Measurements from ENCODE around the gene NCK2. TPM values are rescaled to one million over a fixed set of nuclear protein-coding genes. Genes with fewer than 3 reads are reported as not detected.

The NCK2 gene
- total RNA-seq, 1 experiment from 2014 or later = 45.4 TPM

DNA sequence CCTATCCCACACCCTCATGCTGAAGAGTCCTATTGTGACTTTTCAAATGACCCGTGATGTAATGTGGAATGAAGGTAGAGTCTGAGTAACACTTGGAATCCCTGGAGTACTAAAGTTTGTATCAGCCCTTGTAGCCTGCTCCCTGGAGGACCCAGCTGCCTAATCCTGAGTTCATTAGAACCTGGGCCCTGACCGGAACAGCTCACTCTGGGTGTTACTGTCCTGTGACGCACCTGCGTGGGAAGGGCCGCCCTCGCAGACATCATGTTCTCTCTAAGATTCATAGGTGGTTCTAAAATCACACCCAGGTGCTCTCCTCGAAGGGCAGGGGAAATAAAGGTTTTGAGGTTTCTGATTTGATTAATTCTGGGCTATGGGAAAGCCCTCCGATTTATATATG lies 62.3 kb downstream of the NCK2 start:
- no peak for TF ChIP-seq EZH2 (IDR thresholded peaks at IDR 0.05; ENCODE audit: low read length, unreplicated experiment)
- TF ChIP-seq CTCF (conservative IDR thresholded peaks at IDR 0.05; ENCODE audit: low read depth, low read length) = no peak
- TF ChIP-seq EZH2phosphoT487 (IDR thresholded peaks at IDR 0.05; ENCODE audit: borderline replicate concordance, low read length) = no peak
- H3K4me1 ChIP-seq (ENCODE audit: insufficient read depth, low read length) = no peaks in the 10 kb centered on the region
- no peak overlapping the region for H3K4me3 ChIP-seq (ENCODE audit: low read length)
- H3K4me2 ChIP-seq (ENCODE audit: low read length) = no peak overlapping the region
- H3K27me3 ChIP-seq (ENCODE audit: low read length) = no peaks in the 10 kb centered on the region
- no peak for DNase-seq
- POLR2A ChIA-PET (ENCODE audit: unreplicated experiment) = no interaction called here
- H4K20me1 ChIP-seq (ENCODE audit: low read length) = no peaks in the 10 kb centered on the region; the same call in 1 of the 2 replicates
- H3K79me2 ChIP-seq (ENCODE audit: low read length) = peaks cover 33% of the 10 kb centered on the region
- H3K9ac ChIP-seq (ENCODE audit: low read length) = no peak overlapping the region
- intact Hi-C loops (cut with micrococcal nuclease) = no loop called here
- H3F3A ChIP-seq (ENCODE audit: low read length, unreplicated experiment) = no peaks in the 10 kb centered on the region
- H3K36me3 ChIP-seq (ENCODE audit: low read depth, low read length) = no peaks in the 10 kb centered on the region
- ATAC-seq = no peak
- H2AFZ ChIP-seq (ENCODE audit: low read length) = no peak overlapping the region
- no peaks in the 10 kb centered on the region for H3K9me2 ChIP-seq (replicated peaks; ENCODE audit: low read length)
- H3K27ac ChIP-seq (ENCODE audit: low read length) = no peak overlapping the region
- no TSS peak for BruUV-seq (replicated peaks)
- H3K9me3 ChIP-seq (ENCODE audit: low read length) = no peaks in the 10 kb centered on the region
- CTCF ChIA-PET = no interaction called here

DNA sequence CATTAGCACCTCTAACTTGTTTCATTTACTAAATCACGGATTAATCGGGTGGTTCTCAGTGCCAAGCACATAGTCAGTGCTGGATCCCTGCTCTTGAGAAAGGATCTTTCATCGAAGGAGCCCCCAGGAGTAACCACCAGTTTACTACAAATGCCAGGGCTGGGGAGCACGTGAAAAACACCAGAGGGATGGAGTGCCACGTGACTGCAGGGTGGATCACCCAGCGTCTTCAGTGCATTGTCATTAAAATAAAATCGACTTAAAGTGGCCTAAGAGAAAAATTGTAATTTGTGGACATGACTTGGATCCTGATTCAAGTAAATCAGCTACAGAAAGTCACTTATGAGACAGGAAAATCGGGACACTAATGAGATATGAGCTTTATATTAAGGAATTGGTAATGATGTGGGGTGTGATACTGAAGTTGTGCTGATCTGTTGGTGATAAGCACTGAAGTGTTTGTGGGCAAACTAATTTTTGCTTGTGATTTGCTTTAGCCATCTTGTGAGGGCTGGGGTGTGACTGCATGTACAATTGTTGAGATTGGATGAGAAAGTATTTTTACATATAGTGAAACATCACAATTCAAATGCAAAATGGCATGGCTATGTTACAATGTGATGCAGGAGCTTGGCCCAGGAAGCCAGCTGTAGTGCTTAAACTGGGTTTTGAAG lies 63.8 kb downstream of the NCK2 start:
- POLR2A ChIA-PET (ENCODE audit: unreplicated experiment) = no interaction called here
- no peaks in the 10 kb centered on the region for H3K4me1 ChIP-seq (ENCODE audit: insufficient read depth, low read length)
- peaks cover 33% of the 10 kb centered on the region for H3K79me2 ChIP-seq (ENCODE audit: low read length)
- intact Hi-C loops (cut with micrococcal nuclease) = no loop called here
- H3K27ac ChIP-seq (ENCODE audit: low read length) = no peak overlapping the region
- H4K20me1 ChIP-seq (ENCODE audit: low read length) = no peaks in the 10 kb centered on the region; the same call in 1 of the 2 replicates
- BruUV-seq (replicated peaks) = no TSS peak
- TF ChIP-seq EZH2phosphoT487 (IDR thresholded peaks at IDR 0.05; ENCODE audit: borderline replicate concordance, low read length) (no peak), CTCF (conservative IDR thresholded peaks at IDR 0.05; ENCODE audit: low read depth, low read length) (no peak)
- no peaks in the 10 kb centered on the region for H3K9me2 ChIP-seq (replicated peaks; ENCODE audit: low read length)
- H3K9ac ChIP-seq (ENCODE audit: low read length) = no peak overlapping the region
- no peaks in the 10 kb centered on the region for H3K36me3 ChIP-seq (ENCODE audit: low read depth, low read length)
- DNase-seq (no peak), ATAC-seq (no peak)
- H3F3A ChIP-seq (ENCODE audit: low read length, unreplicated experiment) = no peaks in the 10 kb centered on the region
- no peaks in the 10 kb centered on the region for H3K9me3 ChIP-seq (ENCODE audit: low read length)
- no peak overlapping the region for H2AFZ ChIP-seq (ENCODE audit: low read length)
- H3K27me3 ChIP-seq (ENCODE audit: low read length) = no peaks in the 10 kb centered on the region
- H3K4me2 ChIP-seq (ENCODE audit: low read length) = no peak overlapping the region
- no peak overlapping the region for H3K4me3 ChIP-seq (ENCODE audit: low read length)
- CTCF ChIA-PET = no interaction called here

DNA sequence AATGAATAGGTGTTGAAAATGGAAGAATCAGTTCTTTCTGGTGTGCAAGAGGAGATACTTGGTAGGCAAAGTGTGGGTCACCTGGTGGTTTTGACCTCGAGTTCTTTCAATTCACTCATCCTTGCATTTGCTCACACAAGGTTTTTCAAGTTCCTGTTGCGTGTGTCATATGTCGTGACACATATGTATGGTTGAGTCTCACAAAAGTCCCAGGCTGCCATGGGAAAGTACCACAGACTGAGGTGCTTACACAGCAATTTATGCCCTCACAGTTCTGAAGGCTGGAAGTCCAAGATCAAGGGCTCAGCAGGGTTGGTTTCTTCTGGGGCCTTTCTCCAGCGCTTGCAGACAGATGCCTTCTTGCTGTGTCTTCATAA lies 64.4 kb downstream of the NCK2 start:
- DNase-seq (no peak), ATAC-seq (no peak)
- no TSS peak for BruUV-seq (replicated peaks)
- POLR2A ChIA-PET (ENCODE audit: unreplicated experiment) = no interaction called here
- no peaks in the 10 kb centered on the region for H3K4me1 ChIP-seq (ENCODE audit: insufficient read depth, low read length)
- H3K27me3 ChIP-seq (ENCODE audit: low read length) = no peaks in the 10 kb centered on the region
- no peak overlapping the region for H3K9ac ChIP-seq (ENCODE audit: low read length)
- H3K9me2 ChIP-seq (replicated peaks; ENCODE audit: low read length) = no peaks in the 10 kb centered on the region
- H3K27ac ChIP-seq (ENCODE audit: low read length) = no peak overlapping the region
- H3K4me2 ChIP-seq (ENCODE audit: low read length) = no peak overlapping the region
- intact Hi-C loops (cut with micrococcal nuclease) = no loop called here
- no peak for TF ChIP-seq EZH2phosphoT487 (IDR thresholded peaks at IDR 0.05; ENCODE audit: borderline replicate concordance, low read length)
- TF ChIP-seq CTCF (conservative IDR thresholded peaks at IDR 0.05; ENCODE audit: low read depth, low read length) = no peak
- TF ChIP-seq EZH2 (IDR thresholded peaks at IDR 0.05; ENCODE audit: low read length, unreplicated experiment) = no peak
- H3K9me3 ChIP-seq (ENCODE audit: low read length) = no peaks in the 10 kb centered on the region
- CTCF ChIA-PET = no interaction called here
- H3F3A ChIP-seq (ENCODE audit: low read length, unreplicated experiment) = no peaks in the 10 kb centered on the region
- no peak overlapping the region for H2AFZ ChIP-seq (ENCODE audit: low read length)
- H3K79me2 ChIP-seq (ENCODE audit: low read length) = peaks cover 27% of the 10 kb centered on the region
- H3K4me3 ChIP-seq (ENCODE audit: low read length) = no peak overlapping the region
- no peaks in the 10 kb centered on the region; the same call in 1 of the 2 replicates for H4K20me1 ChIP-seq (ENCODE audit: low read length)
- H3K36me3 ChIP-seq (ENCODE audit: low read depth, low read length) = no peaks in the 10 kb centered on the region
